CD4-positive, alpha-beta T cell treated with Interferon alpha-2 for 1 hour (primary cell): ENCODE measurements around the gene C9orf85.
"Not testable (repeated sequence)": the region's sequence is repeated elsewhere in the genome, so short reads cannot be mapped to it uniquely, and the experiment has no call there.

Source experiments
- DNase-seq, 2 donors: peaks; one replicate each; pipeline ENCODE4 v3.0.0-alpha.2; 2020 to 2022

Gene C9orf85, protein sequence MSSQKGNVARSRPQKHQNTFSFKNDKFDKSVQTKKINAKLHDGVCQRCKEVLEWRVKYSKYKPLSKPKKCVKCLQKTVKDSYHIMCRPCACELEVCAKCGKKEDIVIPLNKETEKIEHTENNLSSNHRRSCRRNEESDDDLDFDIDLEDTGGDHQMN

DNA sequence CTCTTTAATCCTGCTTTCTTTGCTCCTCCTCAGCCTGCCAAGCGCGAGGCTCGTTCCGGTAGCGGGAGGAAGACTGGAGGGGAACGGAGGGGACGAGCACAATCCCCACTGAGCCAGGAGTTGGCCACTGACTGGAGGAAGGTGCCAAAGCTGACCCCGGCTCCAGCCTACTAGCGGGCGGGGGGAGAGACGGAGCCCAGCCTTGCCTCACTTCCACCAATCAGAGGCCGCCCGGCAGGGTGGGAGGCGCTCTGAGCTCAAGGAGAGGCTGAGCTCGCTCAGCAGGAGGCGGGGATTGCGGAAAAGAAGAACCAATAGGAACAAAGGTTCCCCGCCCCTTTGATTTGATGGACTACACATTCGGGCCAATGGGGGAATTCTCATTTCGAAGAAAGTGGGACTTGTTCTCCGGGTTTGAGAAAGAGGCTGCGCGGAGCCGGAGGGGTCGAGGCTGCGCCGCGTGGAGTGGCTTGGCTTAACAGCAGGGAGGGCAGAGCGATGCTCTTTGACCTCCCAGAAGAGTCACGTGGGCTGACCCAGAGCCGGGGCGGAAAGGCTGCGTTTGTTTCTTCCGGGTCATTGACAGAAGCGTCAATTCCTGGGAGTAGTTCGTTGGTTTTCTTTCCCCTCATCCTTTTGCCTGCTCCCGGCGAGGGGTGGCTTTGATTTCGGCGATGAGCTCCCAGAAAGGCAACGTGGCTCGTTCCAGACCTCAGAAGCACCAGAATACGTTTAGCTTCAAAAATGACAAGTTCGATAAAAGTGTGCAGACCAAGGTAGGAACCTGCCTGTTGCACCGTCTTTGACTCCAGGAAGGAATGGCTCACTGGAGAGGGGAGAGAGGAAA, at the start of gene C9orf85, which contains the start of gene ABHD17B:
Gene C9orf85 (plus strand): TSS at position 579 of the 847 bp plus-strand sequence. CDS start 96 bp downstream, at position 675.
Gene ABHD17B (minus strand): TSS at position 133 of the 847 bp plus-strand sequence. CDS start 36,113 bp downstream, outside the sequence.
- DNase-seq: peak; percentile 97 to 99

DNA sequence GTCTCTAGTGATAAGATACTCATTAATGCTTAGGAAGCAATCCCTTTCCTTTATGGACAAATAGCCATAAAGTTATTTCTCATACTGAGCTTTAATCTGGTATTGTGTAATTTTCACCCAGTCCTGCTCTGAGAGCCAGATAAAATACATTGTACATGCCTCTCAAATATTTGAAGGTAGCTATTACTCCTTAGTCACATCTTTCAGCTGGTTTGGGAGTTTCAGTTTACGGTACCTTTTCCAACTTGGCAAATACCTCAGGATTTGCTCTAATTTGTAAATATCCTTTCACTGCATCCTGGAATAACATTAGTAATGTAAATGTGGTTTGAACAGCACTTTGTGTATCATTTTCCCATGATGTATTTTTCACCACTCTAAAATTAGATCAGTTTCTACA, 47.8 kb upstream of the C9orf85 start:
- DNase-seq: no peak

DNA sequence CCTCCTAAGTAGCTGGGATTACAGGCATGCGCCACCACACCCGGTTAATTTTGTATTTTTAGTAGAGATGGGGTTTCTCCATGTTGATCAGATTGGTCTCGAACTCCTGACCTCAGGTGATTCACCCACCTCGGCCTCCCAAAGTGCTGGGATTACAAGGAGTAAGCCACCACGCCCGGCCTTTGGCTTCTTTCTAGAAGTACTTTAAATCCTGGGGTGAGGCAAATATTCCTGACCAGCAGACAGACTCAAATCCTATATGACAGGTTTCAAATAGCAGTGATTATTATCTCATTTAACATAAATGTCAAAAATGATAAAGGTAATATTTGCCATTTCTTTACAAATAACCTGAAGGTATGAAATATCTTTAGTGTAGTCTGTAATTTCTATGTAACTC, 36.1 kb upstream of the C9orf85 start:
- no peak for DNase-seq

DNA sequence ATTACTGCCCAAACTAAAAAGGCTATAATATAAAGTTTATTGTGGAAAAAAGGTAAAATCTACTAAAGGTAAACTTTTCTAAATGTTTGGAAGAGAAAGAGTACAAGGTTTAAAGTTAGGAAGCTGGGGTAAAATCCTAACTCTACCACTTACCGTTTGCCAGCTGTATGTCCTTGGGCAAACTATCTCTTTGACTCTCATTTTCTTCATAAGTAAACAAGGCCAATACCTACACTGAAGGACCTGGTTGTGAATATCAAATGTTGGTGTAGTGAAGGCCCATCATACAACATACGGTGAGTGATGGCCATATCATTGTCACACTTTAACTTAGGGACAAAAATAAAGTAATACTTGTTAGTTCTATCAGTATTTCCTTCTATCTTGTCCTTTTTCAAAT, 35.3 kb upstream of the C9orf85 start:
- no peak for DNase-seq

DNA sequence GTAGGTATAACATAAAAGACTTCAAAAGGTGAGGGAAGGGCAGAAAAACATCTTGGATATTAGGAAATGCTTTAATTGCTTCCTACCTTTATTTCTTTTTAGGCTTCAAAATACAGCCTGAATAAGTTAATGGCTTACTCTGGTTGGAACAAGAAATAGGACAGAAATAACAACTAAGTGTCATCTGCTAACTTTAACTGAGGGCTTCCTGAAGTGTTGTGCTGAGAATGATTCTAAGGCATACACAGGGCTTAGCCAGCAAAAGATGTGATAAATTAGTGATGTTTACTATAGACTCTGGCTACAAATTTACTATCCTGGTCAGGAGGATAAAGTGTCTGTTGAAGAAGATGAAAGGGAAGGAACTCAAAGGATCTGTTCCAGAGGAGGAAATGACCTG, 34.6 kb upstream of the C9orf85 start:
- DNase-seq: no peak

DNA sequence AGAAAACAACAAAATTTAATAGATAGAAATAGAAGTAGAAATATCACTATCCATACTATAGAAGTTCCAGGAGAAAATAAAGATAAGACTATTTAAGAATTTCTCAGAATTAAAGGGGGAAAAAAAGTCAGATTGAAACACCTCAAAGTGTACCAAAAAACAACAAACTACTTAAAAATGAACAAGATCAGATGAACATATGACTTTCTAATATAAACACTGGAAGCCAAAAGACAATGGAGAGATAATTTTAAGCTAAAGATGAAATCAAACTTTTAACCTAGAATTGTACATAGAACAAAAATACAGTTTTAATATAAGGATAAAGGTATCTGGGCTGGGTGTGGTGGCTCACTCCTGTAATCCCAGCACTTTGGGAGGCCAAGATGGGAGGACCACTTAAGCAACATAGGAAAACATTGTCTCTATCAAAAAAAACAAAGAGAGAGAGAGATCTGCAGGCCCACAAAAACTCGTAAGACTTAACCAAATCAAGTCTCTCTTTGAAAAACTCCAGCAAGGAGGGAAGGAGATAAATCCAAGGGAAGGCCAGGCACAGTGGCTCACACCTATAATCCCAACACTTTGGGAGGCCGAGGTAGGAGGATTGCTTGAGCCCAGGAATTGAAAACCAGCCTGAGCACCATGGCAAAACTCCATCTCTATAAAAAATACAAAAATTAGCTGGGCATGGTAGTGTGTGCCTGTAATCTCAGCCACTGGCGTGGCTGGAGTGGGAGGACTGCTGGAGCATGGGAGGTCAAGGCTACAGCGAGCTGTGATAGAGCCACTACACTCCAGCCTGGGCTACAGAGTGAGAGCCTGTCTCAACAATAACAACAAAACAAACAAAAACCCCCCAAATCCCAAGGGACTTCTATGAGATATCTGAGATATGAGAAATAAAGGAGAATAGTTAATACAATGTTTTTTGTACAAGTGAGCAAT, 32.8 kb upstream of the C9orf85 start:
- no peak for DNase-seq

DNA sequence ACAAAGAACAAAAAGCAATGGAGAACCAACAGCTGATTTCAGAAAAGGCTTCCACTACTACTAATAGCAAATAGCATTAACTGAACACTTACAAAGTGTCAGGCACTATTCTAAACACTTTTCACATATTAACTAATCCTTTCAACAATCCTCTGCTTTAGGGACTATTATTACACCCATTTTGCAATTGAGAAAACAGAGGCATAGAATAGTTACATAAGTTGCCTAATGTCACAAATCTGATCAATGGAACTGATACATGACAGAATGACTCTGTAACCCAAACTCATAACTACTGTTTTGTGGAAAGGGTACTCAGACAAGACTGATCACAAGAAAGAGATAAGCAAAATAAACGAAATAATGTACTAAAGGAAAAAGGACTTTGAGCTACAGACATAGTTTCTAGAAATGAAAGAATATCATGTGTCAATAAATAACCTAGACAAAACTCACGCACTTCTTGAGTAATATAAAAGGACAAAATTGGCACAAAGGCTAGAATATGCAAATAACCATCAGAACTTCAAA, 31.7 kb upstream of the C9orf85 start:
- DNase-seq: no peak

DNA sequence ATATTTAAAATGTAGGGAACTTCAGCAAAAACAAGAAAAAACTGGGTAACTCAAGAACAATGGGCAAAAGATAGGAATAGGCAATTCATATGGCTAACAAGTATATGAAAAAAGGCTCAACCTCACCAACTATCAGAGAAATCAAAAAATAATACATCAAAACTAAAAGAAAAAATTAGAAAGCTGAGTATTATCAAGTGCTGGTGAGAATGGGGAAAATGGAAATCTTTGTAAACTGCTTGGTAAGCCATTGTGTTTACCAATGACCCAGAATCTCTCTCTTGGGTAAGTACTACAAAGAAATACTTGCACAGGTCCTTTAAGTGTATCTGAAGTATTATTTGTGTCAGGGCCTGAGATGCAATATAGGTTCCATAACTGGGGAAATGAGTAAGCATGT, 27.4 kb upstream of the C9orf85 start:
- DNase-seq: no peak

DNA sequence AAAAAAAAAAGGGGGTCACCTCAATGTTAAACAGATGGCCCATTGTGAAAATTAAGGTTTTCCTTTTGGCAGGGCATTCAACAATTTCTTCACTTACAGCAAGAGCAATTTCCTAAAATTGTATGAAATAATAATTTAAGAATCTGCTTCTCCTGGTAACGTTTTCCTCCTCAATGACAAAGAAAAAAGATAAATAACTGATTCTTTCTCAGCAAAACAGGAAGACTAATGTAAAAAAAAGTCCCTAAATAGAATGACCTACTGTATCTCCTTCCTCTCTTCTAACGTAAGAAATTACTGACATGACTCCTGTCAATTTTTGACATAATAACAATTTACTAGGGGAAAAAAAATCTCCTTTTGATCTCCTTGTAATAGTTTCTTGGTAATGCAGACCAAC, 26.0 kb upstream of the C9orf85 start:
- DNase-seq: no peak

DNA sequence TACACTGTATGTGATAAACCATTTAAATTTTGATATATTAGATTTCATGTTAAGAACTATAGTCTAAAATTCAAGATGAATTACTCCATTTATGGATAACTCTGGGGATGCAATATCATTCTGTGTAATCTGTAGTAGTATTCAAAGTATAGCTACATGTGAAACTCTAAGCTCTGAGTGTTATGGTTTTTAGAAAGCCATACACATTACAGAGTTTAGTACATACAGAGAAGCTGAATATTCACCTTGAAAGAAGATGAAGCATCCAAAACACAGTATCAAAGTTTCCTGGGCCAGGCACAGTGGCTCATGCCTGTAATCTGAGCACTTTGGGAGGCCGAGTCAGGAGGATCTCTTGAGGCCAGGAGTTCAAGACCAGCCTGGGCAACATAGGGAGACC, 25.4 kb upstream of the C9orf85 start:
- no peak for DNase-seq

DNA sequence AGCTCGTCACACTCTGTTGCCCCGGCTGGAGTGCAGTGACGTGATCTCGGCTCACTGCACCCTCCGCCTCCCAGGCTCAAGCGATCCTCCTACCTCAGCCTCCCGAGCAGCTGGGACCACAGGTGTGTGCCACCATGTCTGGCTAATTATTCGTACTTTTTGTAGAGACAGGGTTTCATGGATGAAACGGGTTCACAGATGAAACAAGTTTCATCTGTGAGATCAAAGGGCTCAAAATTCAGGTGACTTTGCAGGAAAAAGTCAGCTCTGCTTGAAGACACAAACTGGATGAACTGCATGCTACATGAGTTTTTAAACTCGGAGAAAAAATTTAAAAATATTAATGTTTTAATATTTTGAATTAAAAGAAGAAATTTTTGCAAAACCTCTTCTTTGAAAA, 24.9 kb upstream of the C9orf85 start:
- DNase-seq: no peak

DNA sequence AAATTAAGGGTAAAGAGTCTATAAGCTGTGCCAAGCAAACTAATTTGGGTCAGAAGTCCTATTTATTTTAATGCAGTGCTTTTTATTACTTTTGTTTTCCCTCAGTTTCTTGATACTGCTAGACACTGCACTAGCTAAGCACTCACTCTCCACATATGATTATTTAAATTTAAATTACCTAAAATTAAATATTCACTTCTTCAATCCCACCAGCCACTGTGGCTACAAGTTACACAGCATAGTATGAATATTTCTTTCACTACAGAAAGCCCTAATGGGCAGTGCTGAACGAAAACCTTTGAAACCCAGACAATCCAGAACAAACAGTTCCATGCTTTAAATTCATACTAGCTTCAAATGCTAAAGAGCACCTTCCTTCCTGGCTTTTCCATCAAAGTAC, 24.1 kb upstream of the C9orf85 start:
- no peak for DNase-seq

DNA sequence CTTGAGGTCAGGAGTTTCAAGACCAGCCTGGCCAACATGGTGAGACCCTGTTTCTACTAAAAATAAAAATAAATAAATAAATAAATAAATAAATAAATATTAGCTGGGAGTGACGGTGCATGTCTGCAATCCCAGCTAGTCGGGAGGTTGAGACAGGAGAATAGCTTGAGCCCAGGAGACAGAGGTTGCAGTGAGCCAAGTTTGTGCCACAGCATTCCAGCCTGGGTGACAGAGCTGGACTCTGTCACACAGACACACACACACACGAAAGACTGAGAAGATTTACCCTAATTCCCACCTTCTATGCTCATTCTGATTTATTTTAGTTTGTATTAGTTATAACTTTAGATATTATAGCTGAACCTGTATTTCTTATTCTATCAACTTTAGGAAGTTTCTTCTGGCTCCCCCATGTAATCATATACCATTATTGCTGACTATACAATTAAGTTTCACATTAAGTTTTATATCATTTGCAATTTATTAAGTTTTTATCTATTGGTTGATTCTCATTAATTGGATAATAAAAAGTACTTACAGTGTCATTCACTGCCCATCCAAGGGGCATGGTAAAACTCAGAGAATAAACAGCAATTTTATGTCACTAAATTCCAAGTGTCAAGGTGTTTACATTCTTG, 21.3 kb upstream of the C9orf85 start:
- DNase-seq: no peak

DNA sequence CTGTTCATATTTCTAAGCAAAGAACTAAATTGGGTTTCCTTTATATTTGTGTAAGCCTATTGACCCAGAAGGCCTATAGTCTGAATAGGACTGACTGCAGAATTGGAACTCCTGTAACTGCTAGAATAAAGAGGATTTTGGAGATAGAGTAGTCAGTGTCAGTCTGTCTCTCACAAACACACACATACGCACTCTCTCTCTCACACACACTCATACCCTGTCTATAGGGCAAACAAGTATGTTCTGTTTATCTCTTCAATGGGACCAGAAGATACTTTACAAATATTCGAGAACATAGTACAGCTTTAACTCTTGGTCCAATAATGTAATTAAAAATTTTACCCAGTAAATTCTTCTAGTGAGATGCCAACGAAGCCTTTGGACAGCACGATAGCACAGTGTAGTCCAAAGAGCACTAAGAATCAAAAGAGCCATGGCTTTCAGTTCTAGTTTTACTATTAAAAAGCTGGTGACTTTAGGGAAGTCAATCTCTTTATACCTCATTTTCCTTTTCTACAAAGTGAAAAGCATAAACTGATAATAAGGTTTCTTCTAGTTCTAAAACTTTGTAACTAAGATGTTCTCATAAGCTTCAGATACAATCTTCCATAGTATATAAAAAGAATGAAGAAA, 19.8 kb upstream of the C9orf85 start:
- DNase-seq: no peak

DNA sequence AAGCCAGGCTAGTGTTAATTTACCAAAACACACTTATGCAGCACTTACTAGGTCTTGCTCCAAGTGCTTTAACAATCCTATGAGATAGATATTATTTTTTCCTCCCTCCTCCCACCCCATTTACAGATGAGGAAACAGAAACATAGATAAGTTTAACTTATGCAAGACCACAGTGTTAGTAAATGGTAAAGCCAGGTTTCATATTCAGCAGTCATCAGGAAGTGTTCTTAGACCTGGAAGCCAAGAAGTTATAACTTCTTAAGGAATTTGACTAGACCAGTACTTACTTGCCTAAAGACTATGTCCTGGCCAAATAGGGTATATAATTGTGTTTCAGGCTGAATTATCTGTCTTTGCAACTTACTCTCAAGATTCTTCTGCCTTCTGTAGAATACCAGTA, 16.3 kb upstream of the C9orf85 start:
- peak in 1 of 2 donors; percentile 15 for DNase-seq

DNA sequence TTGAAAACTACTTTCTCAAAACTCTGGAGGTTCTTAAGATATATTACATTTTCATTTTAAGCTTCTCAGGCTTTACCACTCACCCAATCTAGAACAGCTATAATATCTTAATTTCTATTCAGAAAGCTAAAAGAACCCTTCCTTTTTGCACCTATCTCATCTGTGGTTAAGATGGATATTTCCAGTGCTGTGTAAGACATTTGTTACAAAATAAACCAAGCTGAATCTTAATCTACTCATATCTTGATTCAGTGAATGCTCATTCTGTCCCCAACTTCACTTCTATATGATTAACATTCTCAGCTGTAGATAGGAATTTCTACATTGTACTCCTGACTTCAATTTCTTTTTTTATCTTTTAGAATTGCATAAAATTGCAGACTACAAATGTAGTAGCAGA, 15.5 kb upstream of the C9orf85 start:
- no peak for DNase-seq

DNA sequence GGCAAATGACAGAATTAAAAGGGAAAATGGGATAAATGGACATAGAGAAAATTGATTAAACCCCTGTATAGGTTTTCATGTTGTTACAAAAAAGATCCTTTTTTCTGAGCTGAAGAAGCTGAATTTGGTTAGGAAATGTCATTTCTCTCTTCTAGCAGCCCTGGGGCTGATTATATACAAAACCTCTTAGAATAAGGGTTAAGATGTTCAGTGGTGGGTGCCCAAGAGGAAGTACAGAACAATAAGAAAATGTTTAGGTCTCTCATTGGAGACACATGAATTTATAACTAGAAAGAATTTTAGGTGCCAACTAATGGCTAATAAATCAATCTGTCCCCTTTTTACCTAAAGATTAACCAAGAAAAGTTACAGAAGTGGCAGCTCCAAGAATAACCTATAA, 14.7 kb upstream of the C9orf85 start:
- no peak for DNase-seq

DNA sequence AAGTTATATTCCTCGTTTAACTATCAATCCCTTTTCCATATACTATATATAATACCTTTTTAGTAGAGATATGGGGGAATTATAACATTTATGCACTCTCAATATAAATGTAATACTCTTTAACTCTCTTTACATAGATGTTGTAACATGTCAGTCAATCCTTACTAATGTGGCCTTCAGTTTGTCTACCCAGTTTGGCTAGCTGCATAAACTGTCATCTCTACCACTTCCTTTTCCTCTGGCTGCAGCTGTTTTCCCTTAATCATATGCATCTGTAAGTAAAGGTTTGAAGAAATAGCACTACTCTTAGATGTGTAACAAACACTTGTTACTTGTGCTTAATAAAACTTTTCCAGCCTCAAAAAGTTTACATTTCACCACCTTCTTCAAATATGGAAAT, 13.9 kb upstream of the C9orf85 start:
- peak in 1 of 2 donors; percentile 54 for DNase-seq

DNA sequence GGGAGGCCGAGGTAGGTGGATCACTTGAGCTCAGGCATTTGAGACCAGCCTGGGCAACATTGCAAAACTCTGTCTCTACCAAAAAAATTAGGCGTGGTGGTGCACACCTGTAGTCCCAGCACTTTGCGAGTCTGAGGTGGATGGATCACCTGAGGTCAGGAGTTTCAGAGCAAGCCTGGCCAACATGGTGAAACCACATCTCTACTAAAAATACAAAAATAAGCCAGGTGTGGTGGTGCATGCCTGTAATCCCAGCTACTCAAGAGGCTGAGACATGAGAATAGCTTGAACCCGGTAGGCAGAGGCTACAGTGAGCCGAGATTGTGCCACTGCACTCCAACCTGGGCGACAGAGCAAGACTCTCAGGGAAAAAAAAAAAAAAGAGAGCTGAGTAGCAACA, 12.7 kb upstream of the C9orf85 start:
- DNase-seq: not testable (repeated sequence)

DNA sequence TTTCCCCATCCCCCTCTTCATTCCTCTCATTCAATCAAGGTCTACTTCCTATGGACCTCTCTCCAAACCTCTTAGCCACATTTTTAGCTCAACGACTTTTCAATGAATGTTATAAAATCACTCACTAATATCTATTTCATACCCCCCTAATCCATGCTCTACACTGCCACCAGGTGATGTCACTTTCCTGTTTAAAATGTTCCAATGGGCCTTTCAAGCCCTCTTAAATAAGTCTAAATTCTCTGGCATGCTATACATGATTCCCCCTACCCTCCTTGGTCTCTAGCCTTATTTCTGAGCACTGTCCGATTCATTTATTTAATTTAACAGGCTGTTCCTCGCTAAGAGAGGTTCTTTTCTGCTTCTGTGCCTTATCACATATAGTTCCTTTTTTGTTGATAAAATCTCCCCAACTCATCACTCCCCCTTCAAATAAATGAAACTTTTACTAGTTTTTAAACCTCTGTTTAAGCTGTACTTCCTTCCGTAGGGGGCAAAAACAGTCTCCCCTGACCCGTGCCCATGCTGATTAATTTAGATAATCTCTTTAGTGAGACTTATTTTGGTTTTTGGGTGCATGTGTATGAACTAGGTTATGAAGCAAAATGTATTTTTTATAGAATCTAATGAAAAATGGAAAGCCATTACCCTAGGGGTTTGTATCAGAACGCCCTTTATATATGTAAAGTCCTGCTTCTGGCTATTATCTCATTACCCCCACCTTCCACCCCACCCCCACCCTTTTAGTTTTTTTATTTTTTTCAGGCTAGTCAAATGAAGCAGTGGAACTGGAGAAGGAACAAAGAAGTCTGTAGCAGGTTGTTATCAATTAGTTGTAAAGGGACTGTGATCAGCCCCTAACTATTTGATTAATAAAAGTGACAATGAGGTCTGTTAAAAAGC, 9.5 kb upstream of the C9orf85 start:
- no peak for DNase-seq

DNA sequence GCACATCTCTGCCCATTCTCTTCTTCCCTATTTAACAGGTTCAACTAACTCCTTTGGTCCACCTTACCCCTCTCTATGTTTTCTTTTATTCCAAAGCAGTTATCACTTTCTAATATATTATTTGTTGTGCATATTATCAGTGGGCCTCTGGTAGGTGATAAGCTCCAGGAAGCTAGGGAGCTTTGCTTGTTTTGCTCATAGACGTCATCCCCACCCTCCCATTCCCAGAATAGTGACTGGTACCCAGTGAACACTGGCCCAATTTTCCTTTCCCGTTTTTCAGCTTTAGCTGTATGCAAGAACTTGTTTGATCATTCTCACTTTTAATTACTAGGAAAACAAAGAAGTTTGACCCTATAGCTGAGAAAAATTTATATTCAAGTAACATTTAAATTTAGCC, 7.4 kb upstream of the C9orf85 start:
- no peak for DNase-seq
